K562 (cell line): ENCODE data around the gene EIF1. TPM values are rescaled to one million over a fixed set of nuclear protein-coding genes. Genes with fewer than 3 reads are reported as not detected.

ENCODE experiments used
- ATAC-seq: fragments of 200-7000 bp; cut with Tn5 transposase; 3 replicates; pipeline ENCODE4 v1.9.1; 2020; ENCODE audit warnings: moderate library complexity
- BruUV-seq: library from RNA; stranded (reverse); fragments of 400-500 nt; replicated peaks from 2 replicates; lab custom pipeline; 2021; lab: Mats Ljungman, UMichigan
- CTCF ChIA-PET: fragments of 300-600 bp; formaldehyde crosslinking; extraction: SDS; loops from one replicate; lab custom pipeline; 2021; ENCODE audit warnings: low intra/inter-chr PET ratio; lab: Yijun Ruan, JAX
- POLR2A ChIA-PET: fragments of 300-600, 350-650 bp; sonication (Branson Sonifier 250); formaldehyde crosslinking; extraction: SDS; loops from one replicate; lab custom pipeline; 2021; ENCODE audit warnings: antibody characterized with exemption, inconsistent platforms; lab: Yijun Ruan, JAX
- DNase-seq, 4 experiments: peaks; one replicate each; pipeline versions ENCODE4 v3.0.0 to v3.0.0-alpha.2; 2011 to 2018; ENCODE audit warnings: low spot score in 3 of 4, mixed read lengths in 3 of 4; ENCODE audit errors: extremely low read depth in 1 of 4
- FAIRE-seq: peaks from 2 replicates; lab custom pipeline; 2011; peaks lifted over from hg19 to GRCh38; lab: Jason Lieb, UNC
- H2AFZ ChIP-seq: 2 replicates; pipeline ENCODE4 v1.6.0; 2011; ENCODE audit warnings: low read depth, low read length, control low read depth, inconsistent platforms
- H3K27ac ChIP-seq: fragments of 200-600 bp; 3 replicates; pipeline ENCODE4 v1.8.0; 2011; ENCODE audit warnings: low read depth, mild to moderate bottlenecking, control low read depth, inconsistent platforms, low read length, moderate library complexity, mixed read lengths; ENCODE audit errors: extremely low read depth
- H3K27me3 ChIP-seq, 2 experiments: fragments of 300-600 bp in 1 of 2; 2 replicates in 1 of 2; 3 replicates in 1 of 2; pipeline versions ENCODE4 v1.6.0 to v1.8.0; 2011; ENCODE audit warnings: inconsistent platforms in 2 of 2, low read length in 2 of 2, mild to moderate bottlenecking in 1 of 2, mixed read lengths in 1 of 2, moderate library complexity in 1 of 2; ENCODE audit not compliant: control insufficient read depth in 2 of 2, insufficient read depth in 2 of 2
- H3K36me3 ChIP-seq: fragments of 300-600 bp; 3 replicates; pipeline ENCODE4 v1.8.0; 2011; ENCODE audit warnings: mild to moderate bottlenecking, low read length, inconsistent platforms; ENCODE audit not compliant: control insufficient read depth, insufficient read depth
- H3K4me1 ChIP-seq, 2 experiments: fragments of 200-600 bp in 1 of 2; replicated peaks in 1 of 2; 2 replicates in 1 of 2; 3 replicates in 1 of 2; pipeline versions ENCODE4 v1.5.1 to v1.8.0; 2011; ENCODE audit warnings: inconsistent platforms in 2 of 2, low read length in 2 of 2, mild to moderate bottlenecking in 1 of 2, mixed read lengths in 1 of 2, moderate library complexity in 1 of 2; ENCODE audit not compliant: control insufficient read depth in 2 of 2, insufficient read depth in 2 of 2
- H3K4me2 ChIP-seq: 2 replicates; pipeline ENCODE4 v1.6.1; 2011; ENCODE audit warnings: low read length, control low read depth, inconsistent platforms, mixed read lengths; ENCODE audit not compliant: insufficient read depth
- H3K4me3 ChIP-seq: fragments of 200-600 bp; sonication (generic), shearing (Covaris generic); 2 replicates; pipeline ENCODE4 v1.5.1; 2016; ENCODE audit warnings: control low read depth, inconsistent platforms
- H3K79me2 ChIP-seq: fragments of 200-600 bp; 3 replicates; pipeline ENCODE4 v1.8.0; 2011; ENCODE audit warnings: low read length, inconsistent platforms; ENCODE audit not compliant: control insufficient read depth, insufficient read depth
- H3K9ac ChIP-seq, 2 experiments: 2 replicates each; pipeline versions ENCODE4 v1.6.0 to v1.6.1; 2011; ENCODE audit warnings: low read depth in 2 of 2, low read length in 2 of 2, control low read depth in 1 of 2, inconsistent platforms in 1 of 2, mild to moderate bottlenecking in 1 of 2, mixed read lengths in 1 of 2; ENCODE audit not compliant: insufficient read depth in 1 of 2
- H3K9me1 ChIP-seq: one replicate; pipeline ENCODE4 v1.6.0; 2011; ENCODE audit warnings: inconsistent platforms, mild to moderate bottlenecking, low read length, moderate library complexity; ENCODE audit not compliant: control insufficient read depth, insufficient read depth
- H3K9me3 ChIP-seq: replicated peaks from 2 replicates; pipeline ENCODE4 v1.5.1; 2011; ENCODE audit warnings: low read depth, low read length, inconsistent platforms; ENCODE audit not compliant: control insufficient read depth, insufficient read depth
- H4K20me1 ChIP-seq: replicated peaks from 2 replicates; pipeline ENCODE4 v1.6.1; 2011; ENCODE audit warnings: low read length, inconsistent platforms, mixed read lengths; ENCODE audit not compliant: control insufficient read depth, insufficient read depth
- ARID1B ChIP-seq: fragments of 450-650 bp; IDR thresholded peaks from 2 replicates; pipeline ENCODE4 v1.6.1; 2016; ENCODE audit warnings: antibody characterized with exemption, mild to moderate bottlenecking, inconsistent platforms
- CEBPB ChIP-seq: fragments of 450-650 bp; IDR thresholded peaks from 2 replicates; pipeline ENCODE4 v1.6.1; 2016; ENCODE audit warnings: missing genetic modification characterization, missing compliant biosample characterization
- CHD2 ChIP-seq: IDR thresholded peaks from 2 replicates; pipeline ENCODE4 v1.6.1; 2011; ENCODE audit warnings: low read depth, low read length
- CREB1 ChIP-seq, 2 experiments: sonication (generic) in 1 of 2; formaldehyde crosslinking in 1 of 2; IDR thresholded peaks; 2 replicates each; pipeline versions ENCODE4 v1.6.1 to v1.8.0; 2012 to 2022; ENCODE audit warnings: inconsistent platforms in 1 of 2, mild to moderate bottlenecking in 1 of 2, missing genetic modification reagents in 1 of 2, moderate library complexity in 1 of 2
- GABPB2 ChIP-seq: fragments of 250-450 bp; sonication (Bioruptor Pico); conservative IDR thresholded peaks from 2 replicates; pipeline ENCODE4 v1.5.1; 2021; ENCODE audit warnings: mild to moderate bottlenecking
- HNRNPL ChIP-seq: fragments of 200-400 bp; formaldehyde crosslinking; IDR thresholded peaks from 2 replicates; pipeline ENCODE4 v1.6.1; 2017; ENCODE audit warnings: low read depth, mild to moderate bottlenecking, low read length
- KLF1 ChIP-seq: fragments of 450-650 bp; IDR thresholded peaks from 2 replicates; pipeline ENCODE4 v1.6.1; 2016; ENCODE audit warnings: missing genetic modification characterization, missing compliant biosample characterization
- KLF6 ChIP-seq: fragments of 250-450 bp; sonication (Bioruptor Pico); IDR thresholded peaks from 2 replicates; pipeline ENCODE4 v1.4.0; 2020; ENCODE audit warnings: mild to moderate bottlenecking, moderate library complexity, borderline replicate concordance
- MED1 ChIP-seq: sonication (generic); formaldehyde crosslinking; IDR thresholded peaks from 2 replicates; pipeline ENCODE4 v1.8.1; 2023; ENCODE audit warnings: missing genetic modification reagents, borderline replicate concordance
- PYGO2 ChIP-seq: fragments of 450-650 bp; IDR thresholded peaks from 2 replicates; pipeline ENCODE4 v1.6.1; 2016; ENCODE audit warnings: mild to moderate bottlenecking, missing genetic modification characterization, moderate library complexity, missing compliant biosample characterization
- RBM22 ChIP-seq: fragments of 200-400 bp; formaldehyde crosslinking; IDR thresholded peaks from 2 replicates; pipeline ENCODE4 v1.6.1; 2018; ENCODE audit warnings: low read length, low read depth; ENCODE audit not compliant: poor library complexity, severe bottlenecking
- RFX1 ChIP-seq: fragments of 450-650 bp; IDR thresholded peaks from 2 replicates; pipeline ENCODE4 v1.6.1; 2016; ENCODE audit warnings: mild to moderate bottlenecking, moderate library complexity
- SUPT5H ChIP-seq: fragments of 450-650 bp; IDR thresholded peaks from 2 replicates; pipeline ENCODE4 v1.6.1; 2016
- TAL1 ChIP-seq: fragments of 450-650 bp; IDR thresholded peaks from 2 replicates; pipeline ENCODE4 v1.6.1; 2016; ENCODE audit warnings: mild to moderate bottlenecking
- TBP ChIP-seq: optimal IDR thresholded peaks from 2 replicates; pipeline ENCODE3; 2011; ENCODE audit warnings: low read depth, low read length, improper control_type of control experiment
- ZFP36 ChIP-seq: fragments of 150-350 bp; IDR thresholded peaks from 2 replicates; pipeline ENCODE4 v1.6.1; 2018; ENCODE audit warnings: low read length, low read depth; ENCODE audit not compliant: partially characterized antibody
- ZNF23 ChIP-seq: fragments of 250-450 bp; sonication (Bioruptor Pico); IDR thresholded peaks from 2 replicates; pipeline ENCODE4 v1.4.0; 2020; ENCODE audit warnings: mild to moderate bottlenecking
- ZNF316 ChIP-seq: fragments of 450-650 bp; IDR thresholded peaks from 2 replicates; pipeline ENCODE4 v1.6.1; 2016
- ZNF695 ChIP-seq: fragments of 450-650 bp; formaldehyde crosslinking; IDR thresholded peaks from 2 replicates; pipeline ENCODE4 v1.4.0; 2020; ENCODE audit warnings: mild to moderate bottlenecking, moderate library complexity
- ZNF717 ChIP-seq: fragments of 250-450 bp; sonication (Bioruptor Pico); IDR thresholded peaks from 2 replicates; pipeline ENCODE4 v1.5.0; 2021
- WGBS: fragments of 100-300 bp; shearing (Covaris generic); methylation state at CpG from one replicate; pipeline ENCODE4 v1.1.6; 2016; ENCODE audit warnings: low coverage, mixed read lengths; ENCODE audit not compliant: insufficient coverage; ENCODE audit errors: missing lambda C conversion rate; 5-methylcytosine and 5-hydroxymethylcytosine counted together
- in situ Hi-C: fragments of 300-500 bp; cut with MboI; formaldehyde crosslinking; loops from 4 replicates; pipeline ENCODE4 v1.15.0; 2018; ENCODE audit warnings: inconsistent platforms, mixed read lengths
- intact Hi-C: fragments of 100-400 bp; cut with micrococcal nuclease; formaldehyde crosslinking; loops from 2 replicates; pipeline ENCODE4 v1.14.2; 2022
- polyA plus RNA-seq, 8 experiments: library from polyadenylated mRNA; depleted of rRNA in 4 of 8; stranded (reverse) in 5 of 8; unstranded in 3 of 8; fragments of >200 nt; fragmentation: Nextera tagmentation in 2 of 8; fragmentation: Illumina TruSeq in 1 of 8; extraction: Ambion mirVana in 2 of 8; extraction: Trizol in 1 of 8; gene quantifications; 2 replicates each; pipeline versions ENCODE4 v1.2.1 to v1.2.3, GENCODE V29; 2011 to 2014; ENCODE audit warnings: inconsistent platforms in 1 of 8, missing spikeins in 1 of 8
- total RNA-seq, 7 experiments: library from RNA; depleted of rRNA in 6 of 7; stranded (reverse); fragments of >200 nt in 6 of 7; fragmentation: Illumina TruSeq in 2 of 7; extraction: Trizol in 2 of 7; gene quantifications; 2 replicates each; pipeline versions ENCODE4 v1.2.1 to v1.2.3, GENCODE V29; 2011 to 2021; ENCODE audit warnings: low replicate concordance in 1 of 7
- TF ChIP-seq, protein P1 (sequence below): fragments of 250-450 bp; sonication (Bioruptor Pico); IDR thresholded peaks from 2 replicates; pipeline ENCODE4 v1.9.0; 2021; ENCODE audit warnings: mild to moderate bottlenecking, inconsistent platforms

Gene EIF1
- total and polyA plus RNA-seq, 9 of the 15 experiments (the other 6 are each of a cell fraction or from before 2014, with no cell fraction given) = 67.0 to 1,204 (median 320) TPM

DNA sequence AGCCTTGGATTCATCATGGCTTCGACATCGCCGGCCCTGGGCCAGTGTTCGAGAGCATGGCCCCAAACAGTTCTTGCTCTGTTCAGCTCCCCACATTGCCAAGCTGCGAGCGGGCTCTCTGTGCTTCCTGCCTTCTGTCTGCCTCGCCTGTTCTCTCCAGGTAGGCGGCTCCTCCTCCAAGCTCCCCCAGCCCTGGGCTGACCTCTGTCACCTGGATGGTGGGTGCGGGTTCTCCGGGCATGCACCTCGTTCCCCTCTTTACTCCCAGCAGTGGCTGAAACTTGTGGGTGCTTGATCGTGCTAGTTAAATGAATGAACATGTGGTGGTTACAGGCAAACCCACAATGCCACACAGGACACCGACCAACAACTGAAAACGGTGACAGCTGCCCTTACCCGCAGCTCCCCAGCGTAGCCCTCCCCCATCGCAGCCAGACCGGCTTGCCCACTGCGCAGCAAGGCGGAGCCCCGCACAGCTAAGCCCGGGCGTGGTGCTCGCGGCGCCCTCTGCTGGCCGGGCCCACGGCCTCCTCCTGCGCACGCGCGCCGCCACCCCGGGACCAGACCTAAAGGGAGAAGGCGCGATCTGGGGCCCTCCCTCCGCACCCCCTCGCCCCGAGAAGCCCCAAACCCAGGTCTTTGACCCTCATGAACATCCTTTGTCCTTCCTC, 23.0 kb upstream of the EIF1 start (continued):
- TF ChIP-seq, protein P1, sequence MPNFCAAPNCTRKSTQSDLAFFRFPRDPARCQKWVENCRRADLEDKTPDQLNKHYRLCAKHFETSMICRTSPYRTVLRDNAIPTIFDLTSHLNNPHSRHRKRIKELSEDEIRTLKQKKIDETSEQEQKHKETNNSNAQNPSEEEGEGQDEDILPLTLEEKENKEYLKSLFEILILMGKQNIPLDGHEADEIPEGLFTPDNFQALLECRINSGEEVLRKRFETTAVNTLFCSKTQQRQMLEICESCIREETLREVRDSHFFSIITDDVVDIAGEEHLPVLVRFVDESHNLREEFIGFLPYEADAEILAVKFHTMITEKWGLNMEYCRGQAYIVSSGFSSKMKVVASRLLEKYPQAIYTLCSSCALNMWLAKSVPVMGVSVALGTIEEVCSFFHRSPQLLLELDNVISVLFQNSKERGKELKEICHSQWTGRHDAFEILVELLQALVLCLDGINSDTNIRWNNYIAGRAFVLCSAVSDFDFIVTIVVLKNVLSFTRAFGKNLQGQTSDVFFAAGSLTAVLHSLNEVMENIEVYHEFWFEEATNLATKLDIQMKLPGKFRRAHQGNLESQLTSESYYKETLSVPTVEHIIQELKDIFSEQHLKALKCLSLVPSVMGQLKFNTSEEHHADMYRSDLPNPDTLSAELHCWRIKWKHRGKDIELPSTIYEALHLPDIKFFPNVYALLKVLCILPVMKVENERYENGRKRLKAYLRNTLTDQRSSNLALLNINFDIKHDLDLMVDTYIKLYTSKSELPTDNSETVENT (CRISPR knock-in tag) = peak; percentile 47
- no peak for TF ChIP-seq TAL1
- TF ChIP-seq ZNF695 (CRISPR knock-in tag) = no peak
- TF ChIP-seq HNRNPL = peak; percentile 67; the same call in 1 of the 2 replicates
- peak; percentile 76 for TF ChIP-seq TBP
- 0 out of 2 replicates have a peak, but pooled peaks have one; percentile 39 for TF ChIP-seq ARID1B
- TF ChIP-seq CHD2 = 0 out of 2 replicates have a peak, but pooled peaks have one; percentile 26

DNA sequence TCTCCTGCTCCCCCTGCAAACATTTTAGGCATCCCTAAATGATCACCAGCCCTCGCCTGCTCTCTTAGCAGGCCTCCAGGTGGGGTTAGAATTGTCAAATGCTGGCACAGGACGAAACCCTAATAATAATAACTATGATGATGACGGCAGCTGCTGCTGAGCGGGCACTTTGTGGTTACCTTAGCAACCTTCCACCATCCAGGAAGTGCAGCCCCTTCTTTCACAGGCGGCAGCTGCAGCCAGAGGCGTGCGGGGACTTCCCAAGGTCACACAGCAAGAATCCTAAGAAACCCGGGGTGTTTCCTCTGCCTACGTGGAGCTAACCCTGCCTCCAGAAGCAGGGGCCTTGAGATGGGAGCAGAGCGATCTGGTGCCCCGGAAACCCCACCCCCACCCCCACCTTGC, 22.4 kb upstream of the EIF1 start:
- intact Hi-C loops = loop anchor here (2.0 to 10.0 kb wide), 3 partner anchors 181 to 849 kb away; partner anchors contain the start of genes KRT35 and KRT36
- CTCF ChIA-PET = interaction anchor here (0.6 to 7.4 kb wide), 4 partner anchors 18 to 1051 kb away, joined by 3 to 135 read pairs (median 11); no protein-coding TSS in a partner anchor
- H3K36me3 ChIP-seq = no peaks in the 10 kb centered on the region
- peaks cover 40 to 50% of the 10 kb centered on the region in 2 experiments for H3K4me1 ChIP-seq
- peak in 2 of 4 experiments; percentile 32 to 53 for DNase-seq
- ATAC-seq = peak; percentile 14
- H3K79me2 ChIP-seq = no peaks in the 10 kb centered on the region; the same call in 2 of the 3 replicates
- H3K4me2 ChIP-seq = peak overlapping the region; percentile 91
- H4K20me1 ChIP-seq = no peaks in the 10 kb centered on the region
- H3K9me3 ChIP-seq = no peaks in the 10 kb centered on the region
- BruUV-seq = no TSS peak
- 17% methylated on average over 10 of the region's 11 CpGs for WGBS
- in situ Hi-C loops = loop anchor here (25.0 kb wide), 1 partner anchor 1054 kb away; no protein-coding TSS in a partner anchor
- H3K9me1 ChIP-seq = peaks cover 2% of the 10 kb centered on the region
- peak overlapping the region; percentile 39 for H3K4me3 ChIP-seq
- H3K9ac ChIP-seq = peak overlapping the region; percentile 72 to 93
- H3K27ac ChIP-seq = peak overlapping the region; percentile 81
- POLR2A ChIA-PET = interaction anchor here (0.6 to 12.5 kb wide), 7 partner anchors 9 to 755 kb away, joined by 3 to 124 read pairs (median 4); partner anchors contain the start of gene EIF1
- no peak for FAIRE-seq
- H3K27me3 ChIP-seq = no peaks in the 10 kb centered on the region
- peak overlapping the region; percentile 99 for H2AFZ ChIP-seq
- TF ChIP-seq RFX1 (peak; percentile 71), CEBPB (no peak), GABPB2 (no peak), ZNF717 (CRISPR knock-in tag) (no peak), KLF1 (tag) (no peak), ZNF23 (no peak), RBM22 (no peak), MED1 (CRISPR knock-in tag) (no peak), ZFP36 (peak; percentile 48), KLF6 (CRISPR knock-in tag) (no peak), ZNF316 (0 out of 2 replicates have a peak, but pooled peaks have one; percentile 13), PYGO2 (tag) (no peak), CREB1 (IDR thresholded peaks at IDR 0.05) (no peak), CREB1 (CRISPR knock-in tag; IDR thresholded peaks at IDR 0.05) (peak; percentile 1; the same call in 1 of the 2 replicates), SUPT5H (0 out of 2 replicates have a peak, but pooled peaks have one; percentile 49)
